HL-60 (cell line): Measurements from ENCODE around the gene NUB1.

Experiments used
- CTCF ChIP-seq: IDR thresholded peaks from one replicate; pipeline ENCODE4 v1.5.1; 2011; ENCODE audit warnings: low read length, control low read depth, inconsistent platforms; ENCODE audit not compliant: insufficient read depth
- REST ChIP-seq: IDR thresholded peaks from 2 replicates; pipeline ENCODE4 v1.6.1; 2012; ENCODE audit warnings: low read depth; ENCODE audit not compliant: insufficient replicate concordance

- TF ChIP-seq REST (no peak), CTCF (no peak)
These were observed 7.0 kb upstream of the NUB1 start for GRCh38 chr7:151334628-151335027.
